Measurements from ENCODE around the gene CCL17.
"Not testable (repeated sequence)": the region's sequence is repeated elsewhere in the genome, so short reads cannot be mapped to it uniquely, and the experiment has no call there.

CCL17 gene

GRCh38 chr16:57396786-57397185 lies 7.8 kb upstream of the CCL17 start:
- no peak for DNase-seq (ENCODE audit: low read depth)

- DNase-seq (ENCODE audit: low read depth): not testable (repeated sequence)
Observed at GRCh38 chr16:57397493-57397892, 7.1 kb upstream of the CCL17 start.

- DNase-seq (ENCODE audit: low read depth): no peak
Observed at GRCh38 chr16:57401943-57402640, 2.5 kb upstream of the CCL17 start.

GRCh38 chr16:57405097-57405496 lies 530 bp downstream of the CCL17 start:
- DNase-seq (ENCODE audit: low read depth): no peak

GRCh38 chr16:57406881-57407280 lies 2.3 kb downstream of the CCL17 start:
- DNase-seq (ENCODE audit: low read depth): no peak

GRCh38 chr16:57407521-57408353 lies 3.2 kb downstream of the CCL17 start:
- no peak for DNase-seq (ENCODE audit: low read depth)

GRCh38 chr16:57409065-57409464 lies 4.5 kb downstream of the CCL17 start:
- no peak for DNase-seq (ENCODE audit: low read depth)

GRCh38 chr16:57409870-57410587 lies 5.5 kb downstream of the CCL17 start:
- no peak for DNase-seq (ENCODE audit: low read depth)

- no peak for DNase-seq (ENCODE audit: low read depth)
Observed at GRCh38 chr16:57411362-57411976, 6.9 kb downstream of the CCL17 start.

GRCh38 chr16:57412584-57412983 lies 8.0 kb downstream of the CCL17 start:
- DNase-seq (ENCODE audit: low read depth): no peak

- no peak for DNase-seq (ENCODE audit: low read depth)
Observed at GRCh38 chr16:57413301-57413730, 8.7 kb downstream of the CCL17 start.

GRCh38 chr16:57413733-57414132 lies 9.2 kb downstream of the CCL17 start:
- DNase-seq (ENCODE audit: low read depth): no peak

GRCh38 chr16:57416084-57416483 lies 11.5 kb downstream of the CCL17 start:
- no peak for DNase-seq (ENCODE audit: low read depth)

GRCh38 chr16:57419506-57419905 lies 14.9 kb downstream of the CCL17 start:
- no peak for DNase-seq (ENCODE audit: low read depth)

- DNase-seq (ENCODE audit: low read depth): peak; percentile 65
Observed at GRCh38 chr16:57422026-57422944, 17.7 kb downstream of the CCL17 start.

- no peak for DNase-seq (ENCODE audit: low read depth)
Observed at GRCh38 chr16:57423152-57423551, 18.6 kb downstream of the CCL17 start.

- DNase-seq (ENCODE audit: low read depth): no peak
Observed at GRCh38 chr16:57424583-57424982, 20.0 kb downstream of the CCL17 start.

GRCh38 chr16:57426356-57426755 lies 21.8 kb downstream of the CCL17 start:
- no peak for DNase-seq (ENCODE audit: low read depth)

- no peak for DNase-seq (ENCODE audit: low read depth)
Observed at GRCh38 chr16:57427307-57427706, 22.7 kb downstream of the CCL17 start.

- peak; percentile 23 for DNase-seq (ENCODE audit: low read depth)
Observed at GRCh38 chr16:57427824-57428223, 23.3 kb downstream of the CCL17 start.

GRCh38 chr16:57430955-57431354 lies 26.4 kb downstream of the CCL17 start:
- DNase-seq (ENCODE audit: low read depth): no peak
